Lower leg skin (tissue), 3 donors: ENCODE measurements around the gene C1QTNF6.

Experiments
- CTCF ChIP-seq, 3 donors: fragments of 450-650 bp; IDR thresholded peaks; one replicate each; pipeline ENCODE4 v1.5.1; 2016; ENCODE audit warnings: antibody characterized with exemption in 3 of 3, mild to moderate bottlenecking in 3 of 3, moderate library complexity in 2 of 3
- POLR2A ChIP-seq, 2 donors: fragments of 450-650 bp; IDR thresholded peaks; one replicate each; pipeline ENCODE4 v1.6.1; 2016 to 2017; ENCODE audit warnings: antibody characterized with exemption in 2 of 2, mild to moderate bottlenecking in 1 of 2, moderate library complexity in 1 of 2

GRCh38 chr22:37194750-37195149, 6.7 kb upstream of the C1QTNF6 start:
- no peak for TF ChIP-seq POLR2A (IDR thresholded peaks at IDR 0.05)
- no peak for TF ChIP-seq CTCF (IDR thresholded peaks at IDR 0.05)
